GM15510 (cell line): ENCODE data around the gene ZNF514.

ENCODE experiments used
- POLR2A ChIP-seq: IDR thresholded peaks from 3 replicates; pipeline ENCODE4 v1.6.1; 2011; ENCODE audit warnings: borderline replicate concordance; ENCODE audit not compliant: insufficient read length; ENCODE audit errors: extremely low read depth

Gene ZNF514

DNA sequence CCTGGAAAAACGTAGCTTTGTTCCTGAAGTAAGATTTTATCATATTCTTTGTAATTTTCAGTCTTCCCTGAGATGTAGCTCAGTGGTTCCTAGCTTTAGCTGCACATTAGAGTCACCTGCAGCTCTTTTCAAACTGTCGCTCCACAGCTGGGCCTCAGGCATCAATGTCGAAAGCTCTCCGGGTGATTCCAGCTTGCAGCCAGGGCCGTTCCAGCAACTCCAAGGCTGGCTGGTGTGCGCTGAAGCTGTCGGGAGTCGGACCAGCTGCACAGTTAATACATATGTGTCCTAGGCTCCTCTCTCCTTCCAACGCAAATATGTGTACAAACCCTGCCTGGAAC, 5.4 kb upstream of the ZNF514 start:
- no peak for TF ChIP-seq POLR2A

DNA sequence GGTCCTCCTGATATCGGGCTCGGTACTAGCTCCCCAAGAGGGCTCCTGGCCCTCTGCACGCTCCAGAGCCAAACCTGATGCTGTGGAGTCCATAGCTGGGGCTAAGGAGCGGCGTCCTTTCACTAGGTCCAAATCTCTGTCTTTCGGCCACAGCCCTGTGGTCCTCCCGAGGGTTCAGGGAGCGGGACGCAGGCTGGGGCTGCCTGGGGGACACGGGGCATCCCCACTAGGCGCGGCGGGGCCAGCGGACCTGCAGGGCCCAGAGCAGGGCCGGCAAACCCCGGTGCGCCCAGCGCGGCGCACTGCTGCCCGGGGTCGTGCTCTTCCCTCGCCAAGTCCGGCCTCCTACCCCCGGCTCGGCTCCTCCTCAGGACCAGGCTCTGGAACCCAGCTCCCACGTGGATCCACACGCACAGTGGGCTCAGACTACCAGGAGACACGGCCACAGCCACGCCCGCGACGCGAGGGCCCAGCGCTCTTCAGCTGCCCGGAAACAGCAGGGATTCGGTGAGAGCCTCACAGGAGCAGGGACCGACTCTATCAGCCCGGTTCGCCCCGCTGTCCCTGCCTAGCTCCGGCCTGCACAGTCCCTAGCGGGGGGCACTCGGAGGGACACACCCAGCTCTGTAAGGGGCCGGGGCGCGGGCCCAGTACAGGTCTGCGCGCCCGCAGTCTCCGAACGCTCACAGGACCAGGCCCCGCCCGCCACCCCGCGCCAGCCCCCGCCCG, 593 bp downstream of the ZNF514 start:
- TF ChIP-seq POLR2A, result peak; percentile 14

DNA sequence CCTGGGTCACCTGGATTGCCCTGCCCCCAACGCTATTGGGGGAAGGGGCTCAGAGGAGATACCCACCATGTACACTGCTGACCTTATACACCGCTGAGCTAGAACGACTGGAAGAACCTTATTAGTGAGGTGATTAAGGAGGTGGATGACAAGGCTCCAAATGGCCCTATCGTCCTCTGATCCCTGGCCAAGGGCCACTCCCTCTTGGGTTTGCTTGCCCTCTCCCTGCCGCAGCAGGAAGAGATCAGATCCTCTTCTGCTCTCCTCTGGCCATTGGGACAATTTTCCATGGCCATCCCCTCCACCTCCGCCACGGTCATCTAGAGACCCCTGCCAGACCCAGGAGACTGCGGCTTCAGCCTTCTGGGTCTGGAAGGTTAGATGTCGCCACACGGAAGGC, 1.2 kb downstream of the ZNF514 start:
- no peak for TF ChIP-seq POLR2A

DNA sequence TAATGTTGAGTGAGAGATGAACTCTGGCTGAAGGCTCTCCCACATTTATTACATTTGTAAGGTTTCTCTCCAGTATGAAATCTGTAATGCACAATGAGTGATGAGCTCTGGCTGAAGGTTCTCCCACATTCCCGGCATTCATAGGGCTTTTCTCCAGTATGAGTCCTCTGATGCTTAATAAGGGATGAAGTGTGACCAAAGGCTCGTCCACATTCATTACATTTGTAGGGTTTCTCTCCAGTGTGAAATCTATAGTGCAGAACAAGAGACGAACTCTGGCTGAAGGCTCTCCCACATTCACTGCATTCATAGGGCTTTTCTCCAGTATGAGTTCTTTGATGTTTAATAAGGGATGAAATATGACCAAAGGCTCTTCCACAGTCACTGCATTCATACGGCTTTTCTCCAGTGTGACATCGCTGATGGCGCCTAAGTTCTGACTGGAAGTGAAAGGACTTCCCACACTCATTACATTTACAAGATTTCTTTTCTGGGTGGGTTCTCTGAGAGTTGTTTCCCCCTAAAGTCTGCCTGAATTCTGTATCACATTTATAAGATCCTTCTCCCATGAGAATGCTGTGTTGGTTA, 10.2 kb downstream of the ZNF514 start:
- TF ChIP-seq POLR2A, result no peak

DNA sequence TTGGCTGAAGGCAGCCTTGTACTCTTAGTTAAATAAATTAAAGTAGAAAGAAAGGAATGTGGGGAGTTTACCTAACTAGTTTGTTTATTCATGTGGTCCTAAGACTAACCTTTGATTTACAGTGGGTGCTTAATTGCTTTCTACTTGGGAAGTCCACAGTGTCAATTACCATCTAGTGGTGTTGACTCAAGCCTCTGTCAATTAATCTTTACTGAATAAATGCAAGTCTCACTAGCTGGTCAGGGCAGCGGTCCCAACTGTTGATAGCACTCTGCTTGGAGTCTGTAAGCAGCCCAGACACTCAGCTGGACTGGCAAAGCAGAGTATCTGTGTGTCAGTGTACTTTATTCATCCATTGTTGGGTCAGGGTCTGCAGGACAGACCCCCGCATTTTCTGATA, 15.8 kb downstream of the ZNF514 start:
- no peak for TF ChIP-seq POLR2A

DNA sequence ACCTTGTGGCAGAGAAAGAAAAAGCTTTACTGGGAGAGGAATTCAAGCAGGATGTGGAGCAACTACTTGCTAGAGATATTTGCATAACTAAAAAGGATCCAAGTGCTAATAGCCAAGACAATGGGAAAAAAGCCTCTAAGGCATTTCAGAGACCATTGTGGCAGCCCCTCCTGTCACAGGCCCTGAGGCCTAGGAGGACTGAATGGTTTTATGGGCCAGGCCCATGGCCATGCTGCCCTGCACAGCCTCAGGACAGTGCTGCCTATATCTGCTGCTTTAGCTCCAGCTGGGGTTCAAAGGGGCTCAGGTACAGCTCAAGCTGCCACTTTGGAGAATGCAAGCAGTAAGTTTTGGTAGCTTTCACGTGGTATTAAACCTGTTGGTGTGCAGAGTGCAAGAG, 20.9 kb downstream of the ZNF514 start:
- TF ChIP-seq POLR2A, result no peak

DNA sequence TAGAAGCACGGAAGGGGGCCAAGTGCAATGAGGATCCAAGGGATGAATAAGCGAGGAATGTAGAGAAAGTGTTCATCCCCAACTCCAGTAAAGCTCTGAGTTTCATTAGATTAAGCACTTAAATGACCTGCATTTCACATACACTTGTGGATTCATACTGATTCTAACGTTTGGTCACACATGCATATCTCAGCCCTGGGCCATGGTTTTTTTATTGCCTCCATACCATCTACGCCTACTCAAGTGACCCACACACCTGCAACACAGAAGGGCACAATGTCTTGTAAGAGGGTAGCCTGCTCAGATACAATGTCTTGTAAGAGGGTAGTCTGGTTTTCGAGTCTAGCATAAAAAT, 37.5 kb downstream of the ZNF514 start:
- TF ChIP-seq POLR2A, result no peak

DNA sequence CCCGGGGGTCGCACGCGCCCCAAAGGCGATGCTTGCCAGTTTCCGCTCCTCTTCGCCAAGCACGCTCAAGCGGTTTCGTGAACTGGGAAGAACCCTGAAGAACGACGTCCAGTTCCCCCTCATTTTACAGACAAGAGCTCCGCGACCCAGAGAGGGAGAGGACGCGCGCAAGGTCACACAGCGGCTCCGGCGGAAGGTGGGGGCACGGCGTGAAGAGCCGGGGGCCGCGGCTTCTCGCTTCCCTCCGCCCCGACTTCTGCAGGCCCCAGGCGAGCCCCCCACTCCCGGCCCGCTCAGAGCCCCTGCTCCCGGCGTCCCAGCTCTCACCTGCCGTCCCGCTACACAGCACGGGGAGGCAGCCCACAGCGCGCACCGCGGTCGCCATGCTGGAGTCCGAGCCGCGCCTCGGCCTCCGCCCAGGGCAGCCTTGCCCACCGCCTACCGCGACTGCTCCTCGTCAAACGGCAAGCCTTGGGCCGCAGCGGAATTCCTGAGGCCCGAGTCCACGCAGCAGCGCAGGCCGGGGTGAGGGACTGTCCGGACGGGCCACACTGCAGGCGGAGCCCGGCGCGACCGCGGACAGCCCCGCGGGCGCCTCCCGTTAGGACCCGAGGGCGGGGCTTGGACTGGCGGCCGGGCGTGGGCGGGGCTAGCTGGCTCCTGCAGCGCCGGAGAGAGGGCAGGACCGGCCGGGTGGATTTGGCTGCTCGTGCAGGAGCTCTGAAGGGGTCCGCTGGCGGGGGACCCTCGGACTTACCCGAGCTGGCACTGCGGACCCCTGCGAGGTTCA, 38.0 kb downstream of the ZNF514 start, which contains the start of gene MRPS5:
MRPS5 (minus strand) TSS at position 402 of the 790 bp plus-strand sequence; CDS start at position 385, 17 bp downstream.
- TF ChIP-seq POLR2A, result peak; percentile 81

DNA sequence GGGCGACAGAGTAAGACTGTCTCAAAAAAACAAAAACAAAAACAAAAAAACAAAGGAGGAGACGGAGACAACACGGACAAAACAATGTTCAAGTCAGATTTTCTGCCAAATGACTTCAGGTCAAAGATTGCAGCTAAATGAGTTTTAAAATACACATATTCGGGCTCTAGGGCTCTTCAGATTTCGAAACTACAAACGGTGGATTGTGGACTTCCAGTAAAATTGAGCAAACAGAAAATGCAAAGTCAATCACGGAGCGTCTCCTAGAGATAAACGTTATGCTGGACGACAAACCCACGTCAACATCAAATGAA, 38.6 kb downstream of the ZNF514 start:
- no peak for TF ChIP-seq POLR2A

DNA sequence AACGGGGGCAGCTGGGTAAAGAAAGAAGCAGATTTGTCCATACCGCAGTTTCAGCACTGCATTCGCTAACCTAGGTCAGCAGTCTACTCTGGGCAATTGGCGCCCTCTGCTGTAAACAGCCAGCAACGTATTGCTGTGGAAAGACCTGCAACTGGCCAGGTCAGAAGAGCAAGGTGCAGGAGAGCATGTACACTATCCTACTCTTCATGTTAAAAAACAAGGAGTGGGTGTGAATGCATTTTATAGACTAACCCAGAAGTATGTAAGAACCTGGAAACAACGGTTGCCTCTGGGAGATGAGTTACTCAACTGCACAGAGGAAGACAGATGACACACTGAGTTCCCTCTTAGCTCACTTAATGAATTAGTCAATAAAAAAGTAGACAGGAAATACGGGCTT, 44.2 kb downstream of the ZNF514 start:
- TF ChIP-seq POLR2A, result no peak

DNA sequence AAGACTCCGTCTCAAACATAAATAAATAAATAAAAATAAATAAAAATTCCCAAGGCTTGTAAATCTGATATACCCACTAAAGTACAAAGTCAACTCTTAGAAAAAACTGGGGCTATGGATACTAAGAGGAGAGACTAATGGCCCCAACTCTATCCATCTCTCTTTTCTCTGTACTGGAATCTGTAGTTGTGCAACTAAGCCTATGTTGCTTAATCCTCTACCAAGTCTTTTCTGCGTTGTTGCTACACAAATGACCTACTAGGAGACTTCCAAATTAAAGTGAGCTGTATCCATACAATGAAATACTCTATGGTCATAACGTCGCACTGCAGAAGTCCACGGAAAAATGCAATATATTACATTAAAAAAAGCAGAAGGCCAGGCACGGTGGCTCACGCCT, 46.2 kb downstream of the ZNF514 start:
- no peak for TF ChIP-seq POLR2A

DNA sequence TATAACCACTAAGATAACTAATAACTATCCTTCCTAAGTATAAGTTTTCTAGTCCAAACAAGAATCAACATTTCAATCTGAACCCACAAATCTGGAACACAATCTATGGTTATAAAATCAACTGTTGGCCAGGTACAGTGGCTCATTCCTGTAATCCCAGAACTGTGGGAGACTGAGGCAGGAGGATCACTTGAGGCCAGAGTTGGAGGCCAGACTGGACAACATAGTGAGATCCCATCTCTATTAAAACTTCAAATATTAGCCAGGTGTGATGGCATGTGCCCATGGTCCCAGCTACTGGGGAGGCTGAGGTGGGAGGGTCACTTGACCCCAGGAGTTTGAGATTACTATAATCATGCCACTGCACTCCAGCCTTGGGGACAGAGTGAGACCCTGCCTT, 49.3 kb downstream of the ZNF514 start:
- TF ChIP-seq POLR2A, result no peak

DNA sequence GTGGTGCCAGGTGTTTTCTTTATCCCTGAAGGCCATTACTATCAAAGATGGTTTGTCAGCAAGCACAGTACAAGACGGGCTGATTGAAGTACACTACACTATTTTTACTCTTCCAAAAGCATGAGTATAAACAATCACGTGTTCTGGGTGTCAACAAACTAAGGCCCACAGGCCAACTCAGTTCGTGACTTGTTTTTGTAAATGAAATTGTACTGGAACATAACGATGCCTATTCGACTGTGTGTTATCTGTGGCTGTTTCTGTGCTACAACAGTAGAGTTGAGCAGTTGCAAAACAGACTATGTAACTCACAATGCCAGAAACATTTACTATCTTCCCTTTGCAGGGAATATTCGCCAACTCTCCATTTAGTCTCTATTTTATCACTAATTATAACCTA, 50.4 kb downstream of the ZNF514 start:
- TF ChIP-seq POLR2A, result no peak

DNA sequence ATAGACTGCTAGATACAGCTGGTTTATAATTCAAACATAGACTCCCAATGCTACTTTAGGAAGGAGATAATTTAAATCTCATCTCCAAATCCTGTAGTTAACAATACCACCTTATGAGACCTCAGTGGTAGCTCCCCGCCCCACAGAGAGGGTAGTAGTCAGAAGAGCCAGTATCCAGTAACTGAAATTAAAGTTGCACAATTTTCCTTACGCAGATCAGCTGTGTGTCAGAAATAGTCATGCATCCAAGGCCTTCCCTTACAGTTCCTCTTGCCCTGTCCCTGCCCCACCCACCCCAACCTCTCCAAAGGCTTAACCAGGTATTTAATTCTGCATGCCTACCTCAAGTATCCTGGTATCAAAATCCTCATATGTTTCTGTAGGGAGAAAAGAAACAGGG, 53.6 kb downstream of the ZNF514 start:
- no peak for TF ChIP-seq POLR2A

DNA sequence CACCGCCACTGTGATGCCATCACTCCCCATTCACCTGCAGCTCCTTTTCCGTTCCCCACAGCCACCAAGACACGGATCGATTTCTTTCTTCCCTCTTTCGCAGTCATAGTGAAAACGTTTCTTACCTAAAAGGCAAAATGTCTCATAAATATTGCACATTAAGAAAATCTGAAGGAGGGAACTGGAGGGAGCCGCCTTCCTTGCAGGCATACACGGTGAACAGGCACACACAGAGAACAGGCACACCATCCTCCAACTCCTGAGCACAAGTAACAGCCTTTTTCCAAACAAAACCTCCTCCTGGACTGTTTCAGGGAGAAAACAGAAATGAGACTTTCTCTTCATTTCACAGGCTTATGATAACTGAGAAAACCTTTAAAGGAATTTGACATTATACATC, 55.0 kb downstream of the ZNF514 start:
- no peak for TF ChIP-seq POLR2A

DNA sequence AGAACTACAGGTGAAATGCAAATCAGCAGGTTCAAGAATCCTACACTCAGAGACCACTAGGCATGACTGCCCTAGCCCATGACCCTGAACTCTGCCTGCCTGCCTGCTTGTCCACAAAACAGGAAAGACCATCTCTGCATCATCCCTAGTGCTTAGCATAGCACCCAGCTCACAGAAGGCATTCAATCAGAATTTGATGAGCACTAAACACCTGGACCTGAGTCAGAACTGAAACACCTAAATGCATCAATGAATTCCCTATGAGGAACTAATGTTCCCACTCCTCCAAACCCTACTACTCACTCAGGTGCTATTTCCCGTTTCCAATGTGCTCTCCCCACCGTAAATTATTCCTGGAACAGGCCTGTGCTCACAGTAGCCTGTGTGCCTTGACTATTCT, 59.7 kb downstream of the ZNF514 start:
- no peak for TF ChIP-seq POLR2A
